ENCODE results near the gene NEDD8.

DNA sequence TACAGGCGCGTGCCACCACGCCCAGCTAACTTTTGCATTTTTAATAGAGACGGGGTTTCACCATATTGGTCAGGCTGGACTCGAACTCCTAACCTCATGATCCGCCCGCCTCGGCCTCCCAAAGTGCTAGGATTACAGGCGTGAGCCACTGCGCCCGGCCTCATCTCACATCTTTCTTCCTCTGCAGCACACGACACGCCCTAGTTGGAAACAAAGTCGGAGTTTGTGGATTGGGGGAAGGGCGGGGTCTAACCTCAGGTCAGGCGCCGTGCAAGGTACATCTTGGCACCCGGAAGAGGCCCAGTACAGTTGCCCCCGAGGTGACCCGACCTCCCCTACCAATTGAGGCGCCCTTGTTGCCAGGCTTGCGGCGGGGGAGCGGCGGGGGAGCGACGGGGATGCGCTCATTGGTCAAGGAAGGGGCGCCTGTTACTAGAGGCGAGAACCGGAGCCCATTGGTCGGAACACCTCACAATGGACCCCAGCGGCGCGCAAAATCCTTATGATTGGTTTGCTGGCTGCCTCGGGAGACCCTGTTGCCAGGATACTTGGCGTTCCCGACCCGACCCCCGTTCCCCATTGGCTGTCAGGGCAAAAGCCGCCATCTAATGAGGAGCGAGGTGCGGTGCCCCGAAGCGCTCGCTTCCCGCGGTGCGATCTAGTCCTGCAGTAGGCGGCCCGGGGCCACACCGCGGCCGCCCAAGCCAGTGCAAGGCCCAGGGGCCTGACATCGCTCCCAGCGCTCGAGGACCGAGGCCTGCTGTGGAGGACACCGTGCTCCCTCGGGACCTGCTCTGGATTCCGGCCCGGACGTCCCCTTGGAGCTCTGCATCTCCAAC, 60.5 kb downstream of the NEDD8 start, which contains the start of gene REC8:
- TF ChIP-seq POLR2A (IDR thresholded peaks at IDR 0.05), result no peak
- TF ChIP-seq, protein P1, sequence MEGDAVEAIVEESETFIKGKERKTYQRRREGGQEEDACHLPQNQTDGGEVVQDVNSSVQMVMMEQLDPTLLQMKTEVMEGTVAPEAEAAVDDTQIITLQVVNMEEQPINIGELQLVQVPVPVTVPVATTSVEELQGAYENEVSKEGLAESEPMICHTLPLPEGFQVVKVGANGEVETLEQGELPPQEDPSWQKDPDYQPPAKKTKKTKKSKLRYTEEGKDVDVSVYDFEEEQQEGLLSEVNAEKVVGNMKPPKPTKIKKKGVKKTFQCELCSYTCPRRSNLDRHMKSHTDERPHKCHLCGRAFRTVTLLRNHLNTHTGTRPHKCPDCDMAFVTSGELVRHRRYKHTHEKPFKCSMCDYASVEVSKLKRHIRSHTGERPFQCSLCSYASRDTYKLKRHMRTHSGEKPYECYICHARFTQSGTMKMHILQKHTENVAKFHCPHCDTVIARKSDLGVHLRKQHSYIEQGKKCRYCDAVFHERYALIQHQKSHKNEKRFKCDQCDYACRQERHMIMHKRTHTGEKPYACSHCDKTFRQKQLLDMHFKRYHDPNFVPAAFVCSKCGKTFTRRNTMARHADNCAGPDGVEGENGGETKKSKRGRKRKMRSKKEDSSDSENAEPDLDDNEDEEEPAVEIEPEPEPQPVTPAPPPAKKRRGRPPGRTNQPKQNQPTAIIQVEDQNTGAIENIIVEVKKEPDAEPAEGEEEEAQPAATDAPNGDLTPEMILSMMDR (IDR thresholded peaks at IDR 0.05), result no peak

Data from right lobe of liver (tissue), 4 donors.